GM21619 (cell line): ENCODE measurements around the gene DTNBP1.
"Not testable (repeated sequence)": the region's sequence is repeated elsewhere in the genome, so short reads cannot be mapped to it uniquely, and the experiment has no call there.

Experiments
- ATAC-seq: cut with Tn5 transposase; IDR thresholded peaks from one replicate; pipeline ENCODE4 v1.9.1; 2021; ENCODE audit not compliant: unreplicated experiment

Gene DTNBP1

GRCh38 chr6:15672291-15672690, 9.5 kb upstream of the DTNBP1 start:
- no peak for ATAC-seq

DNA sequence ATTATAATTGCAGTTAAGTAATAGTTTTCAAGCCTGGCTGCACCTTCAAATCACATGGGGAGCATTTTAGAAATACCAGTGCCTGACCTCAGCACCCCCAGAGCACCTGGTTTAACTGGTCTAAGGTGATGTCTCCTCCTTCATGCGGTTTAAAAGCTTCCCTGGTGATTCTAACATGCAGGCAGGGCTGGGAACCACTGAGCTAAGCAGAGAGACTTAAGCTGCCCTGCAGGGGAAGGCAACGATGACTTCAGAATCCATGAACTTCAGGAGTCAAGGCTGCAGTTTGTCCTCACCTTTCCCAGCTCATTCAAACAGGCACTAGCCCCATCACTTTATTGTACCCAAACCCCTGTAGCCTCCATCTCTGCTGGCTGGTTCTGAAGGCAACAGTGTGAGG, 6.1 kb upstream of the DTNBP1 start:
- ATAC-seq: no peak

DNA sequence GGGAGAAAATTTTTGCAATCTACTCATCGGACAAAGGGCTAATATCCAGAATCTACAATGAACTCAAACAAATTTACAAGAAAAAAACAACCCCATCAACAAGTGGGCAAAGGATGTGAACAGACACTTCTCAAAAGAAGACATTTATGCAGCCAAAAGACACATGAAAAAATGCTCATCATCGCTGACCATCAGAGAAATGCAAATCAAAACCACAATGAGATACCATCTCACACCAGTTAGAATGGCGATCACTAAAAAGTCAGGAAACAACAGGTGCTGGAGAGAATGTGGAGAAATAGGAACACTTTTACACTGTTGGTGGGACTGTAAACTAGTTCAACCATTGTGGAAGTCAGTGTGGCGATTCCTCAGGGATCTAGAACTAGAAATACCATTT, 4.1 kb upstream of the DTNBP1 start:
- ATAC-seq: not testable (repeated sequence)

GRCh38 chr6:15665237-15665636, 2.4 kb upstream of the DTNBP1 start:
- ATAC-seq: no peak

- ATAC-seq: no peak
Measured at GRCh38 chr6:15663130-15663871, 473 bp upstream of the DTNBP1 start.

- ATAC-seq: no peak
Measured at GRCh38 chr6:15661853-15662325, 939 bp downstream of the DTNBP1 start.

DNA sequence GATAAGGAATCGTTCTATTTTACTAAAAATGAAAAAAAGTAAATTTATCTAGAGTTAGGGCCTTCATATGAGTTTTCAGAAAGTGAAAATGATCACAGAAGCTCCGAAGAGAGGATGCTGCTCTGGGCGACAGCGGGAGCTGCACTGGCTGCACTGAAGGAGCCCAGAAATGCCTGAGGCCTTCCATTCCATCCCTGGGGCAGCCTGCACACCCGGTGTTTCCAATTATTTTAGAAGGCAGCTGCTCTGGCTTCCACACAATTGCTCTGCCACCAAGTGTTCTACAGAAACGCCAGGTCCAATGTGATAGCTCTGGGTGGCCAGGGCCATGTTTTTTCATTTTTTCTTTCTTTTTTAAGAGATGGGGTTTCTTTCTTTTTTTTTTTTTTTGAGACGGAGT, 3.6 kb downstream of the DTNBP1 start:
- no peak for ATAC-seq

DNA sequence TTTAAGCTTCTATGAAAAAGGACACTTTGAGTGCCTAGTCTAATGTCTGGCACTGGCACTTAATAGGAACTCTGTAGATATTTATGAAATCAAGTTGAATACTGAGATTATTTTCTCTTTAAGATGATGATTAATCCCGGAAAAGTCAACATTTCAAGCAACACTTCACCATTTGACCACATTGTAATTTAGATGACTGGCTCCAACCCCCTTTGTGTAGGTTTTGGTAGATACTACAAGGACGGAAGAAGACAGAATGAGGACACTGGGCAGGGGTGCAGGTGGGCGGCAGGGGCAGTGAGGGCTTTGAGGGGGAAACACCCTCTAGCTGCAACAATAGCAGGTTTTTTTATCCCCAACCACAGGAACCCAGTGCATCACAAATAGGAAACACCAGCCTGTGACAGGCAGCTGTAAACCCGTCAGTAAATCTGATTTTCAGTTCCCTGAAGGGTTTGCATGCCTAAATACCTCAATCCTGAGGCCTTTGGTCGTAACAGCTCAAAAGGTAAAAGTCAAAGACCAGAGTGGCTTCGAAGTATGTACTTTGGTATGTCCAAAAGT, 4.6 kb downstream of the DTNBP1 start:
- ATAC-seq: no peak

DNA sequence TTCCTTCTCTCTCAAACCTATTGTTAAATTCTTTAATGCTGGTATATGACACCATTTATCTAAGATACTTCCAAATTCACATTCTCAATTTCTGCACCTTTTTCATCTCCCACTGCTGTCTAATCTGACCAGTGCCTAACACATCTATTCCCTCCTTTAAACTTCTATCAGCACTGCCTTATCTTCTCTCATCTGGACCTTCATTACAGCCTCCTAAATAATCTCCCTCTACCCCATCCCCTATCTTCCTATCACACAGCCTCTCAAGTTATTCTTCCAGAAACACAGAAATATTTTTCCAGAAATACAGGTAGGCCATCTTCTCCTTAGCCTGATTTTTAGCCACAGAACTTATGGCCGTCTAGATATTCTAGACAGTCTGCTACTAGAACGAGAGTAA, 5.5 kb downstream of the DTNBP1 start:
- ATAC-seq: no peak

DNA sequence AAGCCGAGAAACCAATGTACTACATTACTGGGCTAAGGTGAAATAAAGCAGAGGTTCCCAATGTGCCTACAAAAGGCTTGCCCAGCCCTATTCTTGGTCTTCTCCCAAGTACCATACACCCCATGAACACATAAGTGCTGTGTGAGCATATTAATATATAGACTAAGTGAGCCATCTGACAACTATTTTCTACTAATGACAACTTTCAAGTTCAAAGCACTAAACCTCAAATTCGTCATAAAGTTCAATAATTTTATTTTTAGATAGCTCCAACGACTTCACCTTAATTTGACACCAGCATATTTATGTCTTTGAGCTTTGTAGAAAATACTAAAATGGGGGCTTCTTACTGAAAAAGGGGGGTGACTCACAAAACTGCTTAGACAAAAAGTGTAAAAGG, 6.7 kb downstream of the DTNBP1 start:
- ATAC-seq: no peak

- no peak for ATAC-seq
Measured at GRCh38 chr6:15654250-15654649, 8.6 kb downstream of the DTNBP1 start.

GRCh38 chr6:15653581-15653980, 9.2 kb downstream of the DTNBP1 start:
- ATAC-seq: peak; percentile 66

DNA sequence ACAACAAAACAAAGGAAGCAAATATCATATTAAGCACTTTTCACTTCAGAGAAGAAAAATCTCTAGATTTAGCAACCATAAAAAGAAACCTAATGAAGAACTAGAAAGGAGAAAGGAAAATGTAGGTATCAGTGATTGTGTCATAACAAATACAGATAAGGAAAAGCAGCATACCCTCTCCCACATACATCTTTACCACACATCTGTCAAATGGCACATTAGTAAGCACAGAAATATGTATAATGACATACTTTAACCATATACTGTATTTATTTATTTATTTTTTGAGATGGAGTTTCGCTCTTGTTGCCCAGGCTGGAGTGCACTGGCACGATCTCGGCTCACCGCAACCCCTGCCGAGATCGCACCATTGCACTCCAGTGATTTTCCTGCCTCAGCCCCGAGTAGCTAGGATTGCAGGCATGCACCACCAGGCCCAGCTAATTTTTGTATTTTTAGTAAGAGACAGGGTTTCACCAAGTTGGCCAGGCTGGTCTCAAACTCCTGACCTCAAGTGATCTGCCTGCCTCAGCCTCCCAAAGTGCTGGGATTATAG, 12.7 kb downstream of the DTNBP1 start:
- ATAC-seq: not testable (repeated sequence)

DNA sequence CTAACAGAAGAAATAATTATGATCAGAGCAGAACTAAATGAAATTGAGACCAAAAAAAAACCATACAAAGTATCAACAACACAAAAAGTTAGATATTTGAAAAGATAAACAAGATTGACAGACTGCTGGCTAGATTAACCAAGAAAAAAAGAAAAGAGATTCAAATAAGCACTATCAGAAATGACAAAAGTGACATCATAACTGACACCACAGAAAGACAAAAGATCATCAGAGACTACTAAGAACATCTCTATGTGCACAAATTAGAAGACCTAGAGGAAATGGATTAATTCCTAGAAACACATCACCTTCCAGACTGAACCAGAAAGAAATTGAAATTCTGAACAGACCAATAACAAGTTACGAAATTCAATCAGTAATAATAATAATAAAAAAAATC, 17.9 kb downstream of the DTNBP1 start:
- no peak for ATAC-seq

GRCh38 chr6:15643542-15643941, 19.3 kb downstream of the DTNBP1 start:
- no peak for ATAC-seq

- ATAC-seq: no peak
Measured at GRCh38 chr6:15642276-15642675, 20.6 kb downstream of the DTNBP1 start.

DNA sequence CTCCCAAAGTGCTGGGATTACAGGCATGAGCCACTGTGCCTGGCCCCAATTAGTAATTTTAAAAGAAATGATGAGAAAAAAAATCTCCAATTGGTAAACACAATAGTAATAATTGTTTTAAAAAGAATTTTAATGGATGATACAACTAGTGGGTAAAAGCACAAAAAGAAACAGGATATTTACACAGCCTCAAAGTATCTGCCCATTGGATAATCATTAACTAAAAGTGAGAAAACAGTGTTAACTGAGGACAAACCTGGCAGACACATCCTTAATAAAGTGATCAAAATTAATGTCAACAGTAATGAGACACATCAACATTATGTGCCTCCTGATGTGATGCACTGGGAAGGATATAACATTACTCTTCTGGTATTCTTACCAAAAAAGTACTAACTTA, 24.5 kb downstream of the DTNBP1 start:
- ATAC-seq: no peak

DNA sequence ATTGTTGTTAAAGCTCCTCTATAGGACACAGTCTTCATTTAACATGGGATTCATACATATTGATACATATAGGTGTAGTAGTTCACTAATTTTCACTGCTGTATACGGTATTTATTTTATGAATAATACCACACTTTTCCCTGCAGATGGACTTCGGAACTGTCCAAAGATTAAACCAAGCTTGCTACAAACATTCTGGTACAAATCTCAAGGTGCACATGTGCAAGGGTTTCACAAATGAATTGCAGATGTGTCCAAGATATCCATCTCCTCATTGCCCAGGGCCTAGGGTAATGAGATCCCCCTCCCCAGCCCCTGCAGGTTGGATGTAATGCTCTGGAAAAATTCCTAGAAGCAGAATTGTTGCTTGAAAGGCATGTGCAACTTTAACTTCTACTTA, 31.4 kb downstream of the DTNBP1 start:
- no peak for ATAC-seq

DNA sequence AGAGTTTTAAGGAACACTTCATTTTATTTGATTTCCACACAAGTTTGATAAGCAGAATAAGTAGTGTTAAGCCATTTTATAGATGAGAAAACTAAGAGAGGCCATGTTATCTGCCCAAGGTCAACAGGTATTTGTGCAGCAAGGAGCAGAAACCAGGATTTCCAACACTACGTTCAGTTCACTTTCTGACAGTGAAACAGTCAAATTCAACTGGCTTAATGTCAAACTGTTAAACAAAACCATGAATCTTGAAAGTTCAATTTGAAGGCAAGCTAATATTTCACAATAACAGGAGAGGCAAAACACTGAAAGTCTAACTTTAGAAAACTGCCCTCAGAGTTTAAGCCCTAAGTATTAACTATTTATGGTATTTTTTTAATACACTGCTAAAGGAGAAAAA, 32.6 kb downstream of the DTNBP1 start:
- ATAC-seq: no peak

DNA sequence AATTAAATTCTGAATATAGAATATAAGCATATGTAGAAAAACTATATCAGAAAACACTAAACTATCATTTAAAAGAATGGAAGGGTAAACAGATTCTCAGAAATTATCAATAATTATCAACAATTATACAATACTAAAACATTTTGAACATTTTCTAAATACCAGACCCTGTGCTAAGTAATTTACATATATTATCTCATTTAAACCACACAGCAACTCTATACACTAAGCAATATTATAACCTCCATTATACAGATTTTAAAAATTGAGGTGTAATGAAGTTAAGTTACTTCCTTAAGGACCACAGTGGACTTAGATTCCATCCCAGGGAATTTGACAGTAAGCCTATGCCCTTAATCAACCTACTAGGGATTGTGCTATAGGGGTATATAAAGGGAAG, 33.3 kb downstream of the DTNBP1 start:
- ATAC-seq: no peak

GRCh38 chr6:15628499-15629131, 34.2 kb downstream of the DTNBP1 start:
- peak; percentile 54 for ATAC-seq

DNA sequence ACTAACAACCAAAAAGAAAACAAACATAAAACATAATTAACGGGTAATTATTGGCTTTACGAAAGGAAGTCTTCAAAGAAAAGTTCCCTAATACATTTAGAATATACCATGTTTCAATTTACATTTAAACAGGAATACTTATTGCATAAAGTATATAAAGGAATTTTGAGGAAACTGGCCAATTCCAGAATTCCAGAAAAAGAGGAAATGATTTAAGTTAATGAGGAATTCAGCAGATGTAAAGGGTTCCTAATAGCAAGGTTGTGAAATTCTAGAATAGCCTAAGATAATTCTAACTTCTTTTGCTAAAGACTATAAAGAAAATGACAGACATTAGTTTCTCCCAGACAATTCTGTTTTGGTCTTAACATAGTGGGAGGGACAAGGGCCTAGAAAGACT, 35.0 kb downstream of the DTNBP1 start:
- ATAC-seq: no peak
